SKM-1 (cell line): ENCODE data around the gene ZNF827.

Experiments
- DNase-seq: peaks from one replicate; lab custom pipeline; 2025; ENCODE audit not compliant: unreplicated experiment; lab: John Stamatoyannopoulos, UW

ZNF827 gene

GRCh38 chr4:145808021-145808650, 130.5 kb downstream of the ZNF827 start:
- DNase-seq, result no peak

- no peak for DNase-seq
Observed at GRCh38 chr4:145805490-145805889, 133.1 kb downstream of the ZNF827 start.

GRCh38 chr4:145804116-145804515, 134.5 kb downstream of the ZNF827 start:
- DNase-seq, result no peak

- no peak for DNase-seq
Observed at GRCh38 chr4:145799223-145799622, 139.4 kb downstream of the ZNF827 start.

GRCh38 chr4:145797278-145797677, 141.3 kb downstream of the ZNF827 start:
- no peak for DNase-seq

- no peak for DNase-seq
Observed at GRCh38 chr4:145796346-145796745, 142.3 kb downstream of the ZNF827 start.

GRCh38 chr4:145795521-145795920, 143.1 kb downstream of the ZNF827 start:
- peak; percentile 57 for DNase-seq

- DNase-seq, result no peak
Observed at GRCh38 chr4:145792429-145792828, 146.2 kb downstream of the ZNF827 start.

- DNase-seq, result no peak
Observed at GRCh38 chr4:145791988-145792387, 146.6 kb downstream of the ZNF827 start.

GRCh38 chr4:145788755-145789154, 149.9 kb downstream of the ZNF827 start:
- DNase-seq, result no peak

GRCh38 chr4:145786830-145787229, 151.8 kb downstream of the ZNF827 start:
- DNase-seq, result no peak

GRCh38 chr4:145786261-145786660, 152.4 kb downstream of the ZNF827 start:
- no peak for DNase-seq

GRCh38 chr4:145785391-145786008, 153.1 kb downstream of the ZNF827 start:
- peak; percentile 12 for DNase-seq

- DNase-seq, result no peak
Observed at GRCh38 chr4:145784036-145784435, 154.6 kb downstream of the ZNF827 start.

GRCh38 chr4:145782756-145783155, 155.9 kb downstream of the ZNF827 start:
- DNase-seq, result no peak

- DNase-seq, result no peak
Observed at GRCh38 chr4:145781351-145781750, 157.3 kb downstream of the ZNF827 start.

GRCh38 chr4:145779319-145779801, 159.3 kb downstream of the ZNF827 start:
- DNase-seq, result no peak

GRCh38 chr4:145776208-145776607, 162.4 kb downstream of the ZNF827 start:
- no peak for DNase-seq

GRCh38 chr4:145775406-145775805, 163.2 kb downstream of the ZNF827 start:
- no peak for DNase-seq

- no peak for DNase-seq
Observed at GRCh38 chr4:145774473-145774872, 164.2 kb downstream of the ZNF827 start.

- no peak for DNase-seq
Observed at GRCh38 chr4:145773581-145774234, 164.9 kb downstream of the ZNF827 start.

- DNase-seq, result no peak
Observed at GRCh38 chr4:145772347-145772746, 166.3 kb downstream of the ZNF827 start.
